GM18861 (cell line): ENCODE measurements around the gene CLDN24.

Experiments used
- ATAC-seq: cut with Tn5 transposase; IDR thresholded peaks from one replicate; pipeline ENCODE4 v1.9.1; 2021; ENCODE audit not compliant: unreplicated experiment

The CLDN24 gene

DNA sequence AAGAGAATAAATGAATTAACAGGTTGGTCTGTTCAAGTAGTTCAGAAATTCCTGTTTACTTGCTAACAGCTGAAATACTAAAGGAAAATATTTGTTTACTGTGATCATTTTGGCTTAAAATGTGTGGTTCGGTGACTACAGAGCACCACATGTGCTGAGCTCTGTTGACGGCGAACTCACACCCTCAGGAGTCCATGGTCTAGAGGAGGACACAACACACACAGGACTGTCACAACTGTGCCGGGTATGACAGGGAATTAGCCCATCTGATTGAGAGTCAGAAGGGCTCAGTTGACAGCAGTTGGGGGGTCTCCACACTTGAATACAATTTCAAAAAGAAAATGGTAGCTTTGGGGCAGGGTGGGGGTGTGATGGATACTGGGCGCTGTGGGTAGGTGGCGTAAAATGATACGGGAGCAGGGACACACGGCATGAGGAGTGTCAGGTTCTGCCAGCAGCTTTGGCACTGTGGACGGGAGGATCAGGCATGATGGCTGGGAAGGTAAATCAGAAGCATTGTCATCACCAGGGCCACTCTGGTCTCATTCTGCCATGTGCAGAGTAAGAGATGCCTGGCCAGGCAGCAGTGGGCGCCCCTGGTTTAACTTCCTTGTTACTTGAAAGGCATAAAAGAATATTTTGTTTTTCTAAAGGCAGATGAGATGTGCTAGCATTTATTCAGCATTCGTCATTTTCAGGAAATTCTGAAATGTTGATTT, 35.5 kb downstream of the CLDN24 start:
- peak; percentile 18 for ATAC-seq

DNA sequence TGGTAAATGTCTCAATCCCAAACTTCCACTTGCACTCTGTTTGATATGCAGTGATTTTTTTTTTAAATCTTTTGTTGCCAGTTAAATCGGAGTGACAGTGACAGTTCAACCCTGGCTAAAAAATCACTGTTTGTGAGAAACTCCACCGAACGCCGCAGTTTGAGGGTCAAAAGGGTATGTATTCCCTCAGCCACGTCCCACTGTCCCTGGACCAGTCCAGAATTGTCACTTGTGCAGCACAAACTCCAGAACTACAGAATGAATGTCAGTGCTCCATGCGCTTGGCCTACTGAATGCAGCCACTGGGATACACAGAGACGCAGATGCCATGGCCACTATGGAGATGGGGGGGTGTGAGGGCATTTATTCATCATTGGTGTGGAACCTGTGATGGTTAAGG, 36.3 kb downstream of the CLDN24 start:
- ATAC-seq: no peak

DNA sequence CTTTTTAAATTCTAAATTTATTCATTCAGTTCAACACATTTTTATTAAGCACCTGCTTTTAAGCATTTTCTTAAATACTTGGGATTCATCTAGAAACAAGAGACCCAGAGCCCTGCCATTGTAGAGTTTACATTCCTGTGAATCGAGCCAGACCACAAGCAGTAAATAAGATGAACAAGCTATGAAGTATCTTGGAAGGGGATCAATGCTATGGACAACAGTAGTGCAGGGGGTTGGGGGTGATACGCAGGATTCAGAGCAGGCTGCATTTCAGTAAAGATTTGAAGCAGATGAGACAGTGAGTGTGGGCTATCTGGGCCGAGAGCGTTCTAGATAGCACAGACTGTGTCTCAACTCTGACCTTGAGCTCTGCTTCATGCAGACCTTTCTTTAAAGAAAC, 37.3 kb downstream of the CLDN24 start:
- no peak for ATAC-seq

DNA sequence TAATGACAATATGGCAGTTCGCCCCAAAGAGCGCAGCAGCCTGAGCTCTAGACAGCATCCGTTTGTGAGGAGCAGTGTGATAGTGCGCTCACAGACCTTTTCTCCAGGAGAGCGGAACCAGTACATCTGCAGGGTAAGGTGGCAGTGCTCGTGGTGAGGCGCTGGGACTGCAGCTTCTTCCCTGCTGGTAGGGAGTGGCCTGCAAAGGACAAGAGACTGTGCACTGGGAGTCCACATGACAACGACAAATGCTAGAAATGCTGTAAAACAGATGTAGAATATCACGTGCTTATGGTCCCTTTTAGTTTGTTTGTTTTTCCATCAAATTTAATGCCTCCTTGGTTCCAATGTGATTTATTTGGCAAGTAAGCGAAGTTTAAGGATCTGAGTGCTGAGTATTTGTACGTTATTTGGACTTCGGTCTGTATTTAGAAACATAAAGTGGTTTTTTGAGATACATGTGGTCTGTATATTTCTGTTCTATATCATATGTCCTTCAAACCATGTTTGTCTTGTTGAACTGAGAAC, 37.9 kb downstream of the CLDN24 start:
- ATAC-seq: no peak

DNA sequence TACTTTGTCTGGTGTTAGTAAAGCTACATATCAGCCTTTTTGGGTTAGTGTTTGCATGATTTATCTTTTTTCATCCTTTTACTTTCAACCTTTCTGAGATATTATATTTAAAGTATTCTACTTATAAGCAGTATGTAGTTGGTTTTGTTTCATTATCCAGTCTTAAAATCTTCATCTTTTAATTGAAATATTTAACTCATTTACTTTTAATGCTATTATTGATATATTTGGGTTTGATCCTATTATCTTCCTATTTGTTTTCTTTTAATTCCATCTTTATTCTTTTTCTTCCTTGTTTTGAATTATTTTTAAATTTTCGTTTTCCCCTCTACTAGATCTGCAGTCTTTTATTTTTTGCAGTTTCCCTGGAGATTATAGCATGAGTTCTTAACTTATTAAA, 46.1 kb downstream of the CLDN24 start:
- no peak for ATAC-seq

DNA sequence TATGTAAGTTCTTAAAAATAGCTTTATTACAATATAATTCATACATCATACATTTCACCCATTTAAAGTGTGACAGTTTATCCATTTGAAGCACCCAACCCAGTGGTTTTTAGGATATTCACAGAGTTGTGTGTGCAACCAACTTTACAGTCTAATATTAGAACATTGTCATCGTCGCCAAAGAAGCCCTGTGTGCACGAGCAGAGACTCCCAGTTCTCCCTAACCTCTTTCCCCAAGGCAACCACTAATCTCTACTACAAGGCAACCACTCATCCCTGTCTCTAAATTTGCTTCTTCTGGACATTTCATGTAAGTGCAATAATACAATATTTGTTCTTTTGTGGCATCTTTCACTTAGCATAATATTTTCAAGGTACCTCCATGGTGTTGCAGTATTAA, 49.8 kb downstream of the CLDN24 start:
- ATAC-seq: no peak
